ENCODE results near the gene ZNF439. TPM values are rescaled to one million over a fixed set of nuclear protein-coding genes. Genes with fewer than 3 reads are reported as not detected.
"Not testable (repeated sequence)": the region's sequence is repeated elsewhere in the genome, so short reads cannot be mapped to it uniquely, and the experiment has no call there.

ZNF439 gene
- total and polyA plus RNA-seq, 11 donors, result 1.8 to 6.1 (median 4.6) TPM

DNA sequence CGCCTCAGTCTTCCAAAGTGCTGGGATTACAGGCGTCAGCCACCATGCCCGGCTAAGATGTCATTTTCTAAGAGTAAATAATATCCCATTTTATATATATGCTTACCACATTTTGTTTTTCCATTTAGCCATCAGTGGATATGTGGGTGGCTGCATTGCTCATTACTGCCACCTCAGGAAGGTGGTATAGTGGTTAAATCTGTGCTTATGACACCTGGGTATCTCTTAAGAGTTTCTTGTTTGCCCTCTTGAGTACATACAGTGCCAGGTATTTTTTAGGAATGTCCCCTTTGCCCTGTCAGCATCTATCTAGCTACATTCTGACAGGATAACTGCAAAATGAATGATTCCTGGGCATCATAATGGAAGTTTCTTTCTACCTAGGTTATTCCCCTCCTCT is 53.7 kb downstream of the ZNF439 start:
- DNase-seq, result no peak
- TF ChIP-seq, protein P1, sequence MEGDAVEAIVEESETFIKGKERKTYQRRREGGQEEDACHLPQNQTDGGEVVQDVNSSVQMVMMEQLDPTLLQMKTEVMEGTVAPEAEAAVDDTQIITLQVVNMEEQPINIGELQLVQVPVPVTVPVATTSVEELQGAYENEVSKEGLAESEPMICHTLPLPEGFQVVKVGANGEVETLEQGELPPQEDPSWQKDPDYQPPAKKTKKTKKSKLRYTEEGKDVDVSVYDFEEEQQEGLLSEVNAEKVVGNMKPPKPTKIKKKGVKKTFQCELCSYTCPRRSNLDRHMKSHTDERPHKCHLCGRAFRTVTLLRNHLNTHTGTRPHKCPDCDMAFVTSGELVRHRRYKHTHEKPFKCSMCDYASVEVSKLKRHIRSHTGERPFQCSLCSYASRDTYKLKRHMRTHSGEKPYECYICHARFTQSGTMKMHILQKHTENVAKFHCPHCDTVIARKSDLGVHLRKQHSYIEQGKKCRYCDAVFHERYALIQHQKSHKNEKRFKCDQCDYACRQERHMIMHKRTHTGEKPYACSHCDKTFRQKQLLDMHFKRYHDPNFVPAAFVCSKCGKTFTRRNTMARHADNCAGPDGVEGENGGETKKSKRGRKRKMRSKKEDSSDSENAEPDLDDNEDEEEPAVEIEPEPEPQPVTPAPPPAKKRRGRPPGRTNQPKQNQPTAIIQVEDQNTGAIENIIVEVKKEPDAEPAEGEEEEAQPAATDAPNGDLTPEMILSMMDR (IDR thresholded peaks at IDR 0.05), result no peak
- TF ChIP-seq POLR2A (IDR thresholded peaks at IDR 0.05), result no peak
- Histone ChIP-seq H3K9me3 (peaks cover 0 to 96% (median 60%) of the 10 kb centered on the region in 12 donors), H3K27me3 (no peaks in the 10 kb centered on the region), H3K27ac (no peak overlapping the region), H3K4me1 (no peaks in the 10 kb centered on the region), H3K4me3 (no peak overlapping the region), H3K36me3 (peaks cover 9 to 48% (median 21%) of the 10 kb centered on the region in 9 donors)
- ATAC-seq, result no peak
- intact Hi-C loops (cut with DNase I), result no loop called here
- WGBS, 4 donors, result 93 to 100% (median 98%) methylated on average over 3 of the region's 3 CpGs

- no peak for TF ChIP-seq POLR2A (IDR thresholded peaks at IDR 0.05)
- TF ChIP-seq, protein P1 (IDR thresholded peaks at IDR 0.05), result no peak
- WGBS, 4 donors, result 97 to 100% (median 98%) methylated on average over 3 of the region's 3 CpGs
- no peak for ATAC-seq
- Histone ChIP-seq H3K9me3 (peaks cover 0 to 96% (median 75%) of the 10 kb centered on the region in 12 donors), H3K4me3 (no peak overlapping the region), H3K36me3 (peaks cover 9 to 43% (median 21%) of the 10 kb centered on the region in 9 donors), H3K27ac (no peak overlapping the region), H3K27me3 (no peaks in the 10 kb centered on the region), H3K4me1 (no peaks in the 10 kb centered on the region)
- no peak for DNase-seq
- intact Hi-C loops (cut with DNase I), result no loop called here
Observed at GRCh38 chr19:11905928-11906327, 57.4 kb downstream of the ZNF439 start.

GRCh38 chr19:11911937-11912336 is 63.4 kb downstream of the ZNF439 start:
- intact Hi-C loops (cut with DNase I); H3K4me1 ChIP-seq; DNase-seq; ATAC-seq; H3K27me3 ChIP-seq; H3K4me3 ChIP-seq; H3K36me3 ChIP-seq; H3K27ac ChIP-seq: not testable (repeated sequence)
- H3K9me3 ChIP-seq, result peaks cover 0 to 78% (median 52%) of the 10 kb centered on the region in 12 donors
- WGBS, 4 donors, result 90 to 96% (median 92%) methylated on average over 1 of the region's 1 CpG

DNA sequence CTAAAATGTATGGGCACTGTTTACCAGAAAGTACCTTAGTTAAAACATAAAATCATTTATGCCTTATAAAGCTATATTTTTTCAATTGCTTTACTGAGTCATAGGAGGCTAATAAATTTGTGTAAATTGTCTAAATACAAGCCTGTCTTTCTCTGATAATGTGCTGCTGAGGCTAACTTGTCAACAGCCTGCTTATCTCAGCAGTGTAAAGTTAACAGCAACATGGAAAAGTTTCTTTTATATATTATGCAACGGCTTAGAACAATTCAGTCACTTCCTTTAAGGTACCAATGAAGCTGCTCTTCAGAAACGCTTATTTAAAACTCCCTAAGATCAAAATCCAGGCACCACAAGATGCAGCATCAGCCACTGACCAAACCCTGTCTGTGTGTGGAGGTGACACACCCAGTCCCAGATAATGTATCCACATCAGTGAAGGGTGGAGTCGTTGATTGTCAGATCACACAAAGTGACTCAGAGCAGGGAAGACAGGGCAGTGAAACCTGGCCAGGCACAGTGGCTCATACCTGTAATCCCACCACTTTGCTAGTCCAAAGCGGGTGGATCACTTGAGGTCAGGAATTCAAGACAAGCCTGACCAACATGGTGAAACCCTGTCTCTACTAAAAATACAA is 66.0 kb downstream of the ZNF439 start:
- WGBS, 4 donors, result 73 to 81% (median 75%) methylated on average over 4 of the region's 4 CpGs
- DNase-seq; intact Hi-C loops (cut with DNase I); H3K27me3 ChIP-seq; ATAC-seq; H3K36me3 ChIP-seq; H3K4me1 ChIP-seq; H3K27ac ChIP-seq; H3K4me3 ChIP-seq: not testable (repeated sequence)
- peaks cover 0 to 52% (median 34%) of the 10 kb centered on the region in 12 donors for H3K9me3 ChIP-seq

Other genes starting within 250 kb of the ZNF439 start
- 1 to 10 TPM; 2.6 to 5.2 (median 4.0) TPM for gene ZNF823, start 109.8 kb upstream of the ZNF439 start, total RNA-seq
- gene ZNF823, start 109.8 kb upstream of the ZNF439 start, polyA plus RNA-seq, result 1 to 10 TPM; 1.6 to 2.2 TPM
- gene ZNF441, start 81.7 kb upstream of the ZNF439 start, total RNA-seq, result 1 to 10 TPM; 2.6 to 9.3 (median 4.9) TPM
- gene ZNF441, start 81.7 kb upstream of the ZNF439 start, polyA plus RNA-seq, result 1 to 10 TPM; 2.4 to 2.5 TPM
- gene ZNF491, start 50.2 kb upstream of the ZNF439 start, total RNA-seq, result 1 to 10 TPM in 8 of 9 donors, under 1 TPM in 1; 0.91 to 3.4 (median 2.5) TPM
- gene ZNF491, start 50.2 kb upstream of the ZNF439 start, polyA plus RNA-seq, result 1 to 10 TPM; 1.2 to 2.5 TPM
- gene ZNF440, start 34.5 kb upstream of the ZNF439 start, total RNA-seq, result 1 to 10 TPM; 2.5 to 6.6 (median 5.2) TPM
- gene ZNF440, start 34.5 kb upstream of the ZNF439 start, polyA plus RNA-seq, result 1 to 10 TPM; 2.9 to 5.0 TPM
- 1 to 10 TPM; 2.8 to 5.4 (median 4.2) TPM for gene ZNF69, start 39.1 kb downstream of the ZNF439 start, total RNA-seq
- gene ZNF69, start 39.1 kb downstream of the ZNF439 start, polyA plus RNA-seq, result 1 to 10 TPM; 3.0 to 4.3 TPM
- 1 to 10 TPM; 2.2 to 7.5 (median 4.1) TPM for gene ZNF700, start 76.4 kb downstream of the ZNF439 start, total RNA-seq
- gene ZNF700, start 76.4 kb downstream of the ZNF439 start, polyA plus RNA-seq, result 1 to 10 TPM; 3.1 to 3.8 TPM
- gene ZNF763, start 116.3 kb downstream of the ZNF439 start, total RNA-seq, result 1 to 10 TPM; 1.3 to 6.2 (median 5.0) TPM
- 1 to 10 TPM; 1.6 to 5.3 TPM for gene ZNF763, start 116.3 kb downstream of the ZNF439 start, polyA plus RNA-seq
- 1 to 10 TPM; 2.2 to 5.5 (median 3.6) TPM for gene ZNF433, start 187.0 kb downstream of the ZNF439 start, total RNA-seq
- 1 to 10 TPM; 3.5 to 6.6 TPM for gene ZNF433, start 187.0 kb downstream of the ZNF439 start, polyA plus RNA-seq
- gene ZNF878, start 204.2 kb downstream of the ZNF439 start, total RNA-seq, result under 1 TPM in 4 of 9 donors, not detected in 5; 0.16 to 0.24 (median 0.22) TPM
- under 1 TPM; 0.11 to 0.23 TPM for gene ZNF878, start 204.2 kb downstream of the ZNF439 start, polyA plus RNA-seq
- gene ZNF844, start 216.0 kb downstream of the ZNF439 start, total RNA-seq, result 10 to 100 TPM in 7 of 9 donors, 1 to 10 TPM in 2; 7.5 to 24.3 (median 13.8) TPM
- gene ZNF844, start 216.0 kb downstream of the ZNF439 start, polyA plus RNA-seq, result 1 to 10 TPM; 3.6 to 6.3 TPM